GM19395 (cell line): ENCODE data around the gene SH2D7.
A peak's percentile ranks its signal among the peaks of the same experiment; 100 is the strongest.

Experiments used
- ATAC-seq: cut with Tn5 transposase; IDR thresholded peaks from one replicate; pipeline ENCODE4 v1.9.1; 2021; ENCODE audit warnings: mild to moderate bottlenecking, moderate library complexity; ENCODE audit not compliant: unreplicated experiment

Gene SH2D7

DNA sequence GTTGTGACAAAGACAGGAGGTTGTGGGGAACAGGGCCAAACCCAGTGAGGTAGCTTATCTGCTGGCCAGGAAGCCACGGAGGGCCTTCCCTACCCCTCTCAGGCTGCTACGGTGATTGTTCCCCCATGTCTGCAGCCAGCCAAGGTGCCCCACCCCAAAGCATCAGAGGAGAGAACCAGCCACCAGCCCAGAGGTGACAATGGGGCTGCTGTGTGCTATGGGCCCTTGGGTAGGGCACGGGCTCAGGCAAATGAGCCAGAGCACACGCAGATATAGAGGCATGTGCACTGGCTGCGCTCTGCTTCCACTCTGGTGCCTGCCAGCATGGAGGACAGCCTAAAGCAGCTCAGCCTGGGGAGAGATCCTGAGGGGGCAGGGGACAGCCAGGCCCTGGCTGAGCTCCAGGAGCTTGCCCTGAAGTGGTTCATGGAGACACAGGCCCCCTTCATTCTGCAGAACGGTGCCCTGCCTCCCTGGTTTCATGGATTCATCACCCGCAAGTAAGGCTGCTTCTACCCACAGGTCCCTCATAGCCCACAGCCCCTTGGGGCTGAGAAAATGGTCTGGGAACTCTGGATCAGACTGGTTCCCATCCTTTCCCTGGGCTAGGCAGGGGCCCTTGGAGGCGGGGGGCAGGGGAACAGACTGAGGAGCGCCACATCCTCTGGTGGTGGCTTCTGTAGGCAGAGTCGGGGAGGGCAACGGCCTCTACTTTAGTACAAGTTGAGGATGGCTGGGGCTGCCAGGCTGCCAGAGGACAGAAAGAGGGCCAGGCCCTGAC lies at the start of gene SH2D7:
SH2D7 (plus strand) TSS at position 301 of the 781 bp plus-strand sequence; CDS start at position 325, 24 bp downstream.
- no peak for ATAC-seq

DNA sequence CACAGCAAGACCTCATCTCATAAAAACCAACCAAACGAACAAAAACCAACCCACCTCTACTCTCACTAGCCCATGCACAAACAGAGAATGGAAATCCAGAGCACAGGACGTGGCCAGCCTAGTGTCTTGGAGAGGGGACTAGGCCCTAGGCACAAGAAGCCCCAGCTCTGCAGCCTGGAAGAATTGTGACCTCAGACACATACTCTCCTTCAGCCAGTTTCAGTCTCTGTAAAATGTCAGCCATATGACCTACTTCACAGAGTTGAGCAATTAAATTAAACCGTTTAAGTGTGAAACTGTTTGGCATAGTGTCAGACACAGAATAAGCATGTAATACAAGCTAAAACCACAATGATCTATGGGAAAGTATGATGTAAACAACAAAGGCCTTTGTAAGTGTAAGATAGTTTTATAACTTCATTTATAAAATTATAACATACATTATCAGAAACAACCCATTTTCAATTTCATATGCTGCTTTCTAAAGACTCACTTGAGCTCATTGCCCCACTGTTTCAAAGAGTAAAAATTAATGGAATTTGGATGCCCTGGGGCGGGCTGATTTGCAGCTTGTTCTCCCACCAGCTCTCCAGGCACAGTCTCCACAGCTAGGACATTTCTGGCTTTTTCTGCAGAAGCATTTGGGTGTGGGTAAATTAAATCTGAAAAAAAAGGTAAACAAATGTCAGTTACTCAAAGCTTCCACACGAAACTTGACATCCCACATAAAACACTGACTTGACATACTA lies 47.8 kb upstream of the SH2D7 start:
- no peak for ATAC-seq

DNA sequence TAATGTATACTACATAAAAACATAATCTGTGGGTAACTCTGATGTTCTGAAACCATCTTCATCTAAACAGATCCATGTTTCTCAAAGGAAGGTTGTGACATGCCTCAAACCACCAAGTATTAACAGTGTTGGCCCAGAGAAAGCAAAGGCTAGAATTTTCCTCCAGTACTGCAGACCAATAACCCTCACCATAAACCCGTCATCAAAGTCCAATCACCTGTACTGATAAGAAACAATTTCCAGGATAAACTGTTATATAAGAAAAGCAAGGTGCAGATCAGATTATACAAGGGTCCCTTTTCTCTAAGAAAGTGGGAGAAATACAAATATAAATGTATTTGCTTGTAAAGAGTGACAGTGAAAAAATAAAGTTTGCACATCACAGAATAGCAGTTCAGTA lies 47.2 kb upstream of the SH2D7 start:
- no peak for ATAC-seq

DNA sequence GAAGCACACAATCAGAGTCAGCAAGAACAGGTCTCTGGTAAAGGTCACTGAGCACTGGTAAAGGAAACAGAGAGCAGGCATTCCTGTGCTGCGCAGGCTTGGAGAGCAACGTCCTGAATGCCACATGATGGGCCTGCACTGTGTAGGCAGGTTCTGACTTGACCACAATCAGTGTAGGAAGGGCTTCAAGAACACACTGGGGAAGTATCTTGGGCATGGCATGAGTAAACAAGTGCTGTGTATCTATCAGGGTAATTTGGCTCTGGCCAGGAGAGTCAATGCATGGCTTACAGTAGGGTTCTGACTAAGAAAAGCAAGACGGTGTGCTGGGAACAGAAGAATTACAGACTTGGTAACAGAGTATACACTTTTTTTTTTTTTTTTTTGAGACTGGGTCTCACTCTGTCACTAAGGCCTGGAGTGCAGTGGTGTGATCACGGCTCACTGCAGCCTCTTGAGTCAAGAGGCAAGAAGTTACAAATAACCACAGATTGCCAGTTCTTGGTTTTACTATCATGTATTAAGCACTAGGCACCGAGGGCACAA lies 45.5 kb upstream of the SH2D7 start:
- no peak for ATAC-seq

DNA sequence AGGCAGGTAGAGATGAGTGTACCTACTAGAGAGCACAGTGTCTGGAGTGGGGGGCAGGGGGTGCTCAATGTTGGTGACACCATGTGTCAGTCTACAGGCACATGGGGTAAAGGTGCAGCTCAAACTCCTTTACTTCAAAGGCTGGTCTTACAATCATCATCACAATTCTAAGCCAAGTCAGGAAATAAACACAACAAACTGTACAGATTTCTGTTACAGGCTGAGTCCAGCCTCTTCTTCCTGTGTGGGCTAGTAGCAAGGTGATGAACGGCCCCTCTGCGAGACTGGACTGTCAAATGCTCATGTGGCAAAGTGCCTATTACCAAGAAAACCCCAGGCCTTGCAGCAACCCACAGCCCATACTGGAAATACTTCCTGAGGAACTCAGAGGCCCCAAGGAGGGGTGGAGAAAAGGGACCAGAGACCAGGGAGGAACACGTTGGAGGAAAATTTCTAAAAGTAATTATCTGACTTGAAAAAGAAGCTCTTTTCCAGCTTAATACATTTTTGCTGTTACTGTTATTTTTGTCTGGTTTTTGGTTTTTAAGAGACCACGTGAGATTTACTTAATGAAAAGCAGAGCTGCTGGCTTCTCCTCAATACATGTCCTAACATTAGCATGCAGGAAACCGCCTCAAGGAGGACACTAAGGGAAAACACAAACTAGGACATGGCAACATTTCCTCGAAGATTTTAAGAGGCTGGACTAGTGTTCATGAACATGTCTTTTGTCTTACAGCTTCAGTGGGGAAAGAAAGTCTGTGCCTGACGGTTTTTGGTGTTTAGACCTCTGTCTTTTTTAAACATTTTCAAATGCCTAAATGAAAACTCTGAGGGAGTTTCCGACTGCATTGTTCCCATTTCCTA lies 44.4 kb upstream of the SH2D7 start:
- no peak for ATAC-seq

DNA sequence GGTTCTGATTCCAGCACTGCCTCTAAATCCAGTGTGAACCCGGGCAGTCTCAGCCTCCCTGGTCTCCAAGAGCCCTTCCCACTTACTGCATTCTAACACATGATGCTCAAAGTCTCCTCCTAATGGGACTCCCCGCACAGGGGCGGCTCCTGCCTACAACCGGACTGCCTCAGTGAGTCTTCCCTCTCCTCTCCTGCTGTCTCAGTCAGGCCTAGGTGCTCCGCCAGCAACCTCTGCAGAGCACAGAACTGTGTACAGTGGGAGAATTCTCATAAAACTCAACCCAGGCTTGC lies 43.8 kb upstream of the SH2D7 start:
- ATAC-seq, result no peak

DNA sequence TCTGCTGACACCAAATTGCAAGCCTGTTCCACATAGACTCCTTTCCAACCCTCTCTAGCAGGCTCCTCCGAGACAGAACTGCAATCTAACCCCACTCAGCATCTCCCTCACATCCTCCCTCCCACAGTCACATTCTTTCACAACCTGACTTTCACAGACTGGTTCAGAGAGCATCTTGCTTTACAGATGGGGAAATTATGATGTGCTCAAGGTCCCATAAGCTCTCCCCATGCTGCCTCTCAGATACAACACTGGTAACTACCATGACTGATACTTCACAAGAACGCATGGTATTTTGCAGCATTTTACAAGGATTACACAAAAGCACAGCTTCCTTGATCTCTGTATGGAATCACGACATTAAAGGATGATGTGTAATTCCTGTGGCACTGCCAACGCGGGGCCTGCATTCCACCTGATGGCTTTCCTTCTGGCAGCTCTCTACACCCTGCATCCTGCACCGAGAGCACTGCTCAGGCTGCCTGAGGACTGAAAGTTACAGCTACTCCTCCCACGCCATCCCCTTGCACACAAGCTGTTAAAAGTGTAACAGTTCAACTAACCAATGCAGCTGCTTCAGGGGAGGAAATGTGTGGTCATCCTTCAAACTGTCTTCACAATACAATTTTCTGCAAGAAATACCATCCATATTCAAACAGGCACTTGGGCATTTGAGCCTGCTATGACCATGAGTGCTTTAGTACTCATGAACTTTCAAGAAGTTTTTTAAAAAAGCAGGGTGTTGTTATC lies 42.5 kb upstream of the SH2D7 start:
- ATAC-seq, result peak; percentile 86

DNA sequence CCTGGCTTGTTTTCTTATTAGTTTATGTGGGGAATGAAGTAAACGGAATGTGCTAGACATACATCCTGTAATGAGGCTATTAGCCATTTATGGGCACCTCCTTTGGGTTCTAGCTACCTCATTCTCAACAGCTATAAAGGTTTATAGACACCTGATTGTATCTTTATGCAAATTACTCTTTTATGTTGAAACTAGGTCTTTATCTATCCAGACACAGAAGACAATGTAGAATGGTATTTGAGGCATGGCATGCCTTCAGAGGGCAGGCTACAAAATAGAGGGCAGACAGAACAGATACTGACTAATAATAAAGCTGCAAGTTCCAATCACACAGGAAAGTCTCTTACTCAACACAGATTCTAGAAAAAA lies 41.9 kb upstream of the SH2D7 start:
- ATAC-seq, result peak; percentile 32

DNA sequence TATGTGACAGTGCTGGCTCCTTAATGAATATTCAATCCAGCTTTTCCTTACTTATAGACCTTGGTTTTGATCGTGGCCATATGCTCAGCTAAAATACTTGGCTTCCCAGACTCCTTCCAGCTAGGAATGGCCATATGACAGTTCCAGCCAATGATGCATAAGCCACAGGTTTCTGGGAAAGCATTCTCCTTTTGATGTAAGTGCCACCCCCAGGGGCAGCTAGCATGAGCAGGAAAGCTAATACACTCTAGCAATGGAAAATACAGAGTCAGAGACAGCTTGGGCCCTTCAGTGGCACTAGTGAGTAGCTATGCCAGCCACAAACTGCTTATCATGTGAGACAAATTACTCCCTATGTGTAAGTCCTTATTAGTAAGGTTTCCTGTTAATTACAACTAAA lies 41.5 kb upstream of the SH2D7 start:
- no peak for ATAC-seq

DNA sequence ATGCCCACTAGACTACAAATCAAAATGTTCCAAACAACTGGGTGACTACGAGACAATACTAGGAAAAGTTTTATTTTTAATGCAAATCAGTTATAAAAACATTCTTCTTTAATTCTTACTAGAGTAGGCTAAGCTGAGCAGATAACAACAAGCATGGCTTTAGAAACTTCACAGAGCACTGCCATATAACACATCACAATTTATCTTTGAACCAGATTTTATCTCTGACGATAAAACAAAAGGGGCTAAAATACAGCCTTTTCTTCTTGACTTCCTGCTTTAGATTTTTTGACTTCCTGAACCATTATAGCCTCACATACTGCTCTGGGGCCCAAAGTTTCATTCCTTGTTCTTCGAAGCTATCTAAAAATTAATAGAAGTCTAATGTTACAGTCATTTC lies 40.8 kb upstream of the SH2D7 start:
- no peak for ATAC-seq

DNA sequence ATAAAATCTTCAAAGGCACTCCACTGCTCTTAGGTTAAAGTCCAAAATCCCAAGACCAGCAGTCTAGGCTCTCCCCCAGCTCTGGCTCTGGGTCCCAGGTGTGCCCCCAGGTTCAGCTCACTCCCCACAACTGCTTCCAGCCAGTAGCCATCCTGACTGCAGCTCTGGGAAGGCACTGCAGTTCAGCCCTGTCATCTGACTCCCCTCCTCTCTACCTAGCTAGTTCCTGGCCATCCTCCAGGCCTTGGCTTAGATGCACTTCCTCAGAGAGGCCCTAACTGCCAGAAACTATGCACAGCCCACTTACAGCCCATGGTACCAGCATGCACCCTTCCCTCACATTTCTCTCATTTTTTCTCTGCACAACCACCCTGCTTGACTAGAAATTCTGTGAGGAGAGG lies 40.4 kb upstream of the SH2D7 start:
- ATAC-seq, result no peak

DNA sequence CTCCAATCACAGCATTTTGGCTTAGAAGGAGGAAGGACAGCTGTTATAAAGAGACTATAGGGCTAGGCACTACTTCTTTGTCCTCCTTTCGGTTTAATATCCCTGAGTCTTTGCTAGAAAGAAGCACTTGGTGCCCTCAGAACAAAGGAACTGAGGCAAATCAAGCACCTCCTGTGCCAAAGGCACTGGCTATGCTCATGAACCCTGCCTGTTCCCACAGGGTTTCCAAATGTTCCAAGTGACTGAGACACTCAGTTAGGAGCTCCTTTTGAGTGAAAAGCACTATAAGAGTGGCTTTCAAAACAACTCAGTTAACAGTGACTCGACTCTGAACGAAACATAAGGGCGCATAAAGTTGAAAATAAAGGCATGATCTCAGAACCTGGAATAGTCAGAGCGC lies 39.8 kb upstream of the SH2D7 start:
- no peak for ATAC-seq

DNA sequence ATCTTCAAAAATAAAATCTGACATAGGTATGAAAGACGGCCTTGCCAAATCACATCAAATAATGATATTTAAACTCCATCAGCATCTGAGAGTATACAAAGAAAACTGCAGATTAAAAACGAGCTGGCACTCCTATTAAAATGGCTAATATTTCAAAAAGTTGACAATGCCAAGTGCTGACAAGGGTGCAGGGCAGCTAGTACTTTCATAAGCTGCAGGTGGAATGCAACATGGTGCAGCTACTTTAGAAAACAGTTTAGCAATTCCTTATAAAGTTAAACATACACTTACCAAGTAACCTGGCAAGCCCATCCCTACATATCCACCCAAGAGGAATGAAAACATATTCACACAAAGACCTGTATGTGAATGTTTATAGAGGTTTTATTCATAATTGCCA lies 37.8 kb upstream of the SH2D7 start:
- ATAC-seq, result no peak

DNA sequence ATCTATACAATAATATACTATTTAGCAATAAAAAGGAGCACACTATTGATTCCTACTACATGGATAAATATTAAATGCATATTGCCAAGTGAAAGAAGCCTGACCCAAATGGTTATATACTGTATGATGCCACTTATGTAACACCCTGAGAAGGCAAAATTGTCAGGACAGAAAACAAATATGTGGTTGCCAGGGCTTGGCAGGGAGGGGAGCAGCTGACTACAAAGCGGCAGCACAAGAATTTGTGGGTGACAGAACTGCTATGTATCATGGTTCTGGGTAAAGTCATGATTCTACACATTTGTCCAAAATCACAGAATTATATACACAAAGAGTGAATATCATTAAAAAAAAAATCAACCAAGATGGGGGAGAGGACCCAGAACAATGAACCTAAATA lies 37.4 kb upstream of the SH2D7 start:
- no peak for ATAC-seq

DNA sequence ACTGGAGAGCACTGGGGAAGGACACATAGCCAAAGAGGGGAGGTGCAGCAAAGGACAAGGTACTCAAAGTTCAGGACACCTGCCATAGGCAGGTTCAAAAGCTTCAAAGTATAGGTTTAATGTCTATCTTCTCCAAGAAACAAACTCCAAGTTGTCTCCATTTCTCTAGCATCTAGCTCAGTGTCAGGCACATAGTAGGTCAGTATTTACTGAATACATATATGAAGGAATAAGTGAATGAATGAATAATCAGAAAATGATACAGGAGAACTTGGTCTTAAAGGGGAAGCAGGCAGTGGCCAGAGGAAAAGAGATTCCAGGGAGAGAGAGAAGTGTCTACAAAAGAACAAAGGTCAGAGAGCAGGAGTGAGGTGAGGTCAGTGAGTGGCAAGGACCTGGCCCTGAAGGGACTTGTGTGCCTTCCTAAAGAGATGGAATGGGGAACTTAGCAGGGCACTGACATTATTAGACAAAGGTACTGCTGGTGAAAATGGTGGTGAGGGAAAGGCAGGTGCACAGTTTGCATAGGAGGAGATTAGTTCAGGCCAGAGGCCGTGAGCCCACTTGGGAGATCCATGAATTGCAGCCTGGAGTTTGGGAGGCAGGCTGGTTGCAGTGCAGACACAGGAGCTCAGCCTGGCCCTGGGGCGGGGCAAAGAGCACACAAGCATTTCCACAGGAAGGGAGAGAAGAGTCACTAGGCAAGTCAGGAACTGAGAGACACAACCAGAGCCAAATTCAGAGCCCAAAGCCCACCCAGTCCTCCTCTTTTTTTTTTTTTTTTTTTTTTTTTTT lies 36.2 kb upstream of the SH2D7 start:
- ATAC-seq, result no peak

DNA sequence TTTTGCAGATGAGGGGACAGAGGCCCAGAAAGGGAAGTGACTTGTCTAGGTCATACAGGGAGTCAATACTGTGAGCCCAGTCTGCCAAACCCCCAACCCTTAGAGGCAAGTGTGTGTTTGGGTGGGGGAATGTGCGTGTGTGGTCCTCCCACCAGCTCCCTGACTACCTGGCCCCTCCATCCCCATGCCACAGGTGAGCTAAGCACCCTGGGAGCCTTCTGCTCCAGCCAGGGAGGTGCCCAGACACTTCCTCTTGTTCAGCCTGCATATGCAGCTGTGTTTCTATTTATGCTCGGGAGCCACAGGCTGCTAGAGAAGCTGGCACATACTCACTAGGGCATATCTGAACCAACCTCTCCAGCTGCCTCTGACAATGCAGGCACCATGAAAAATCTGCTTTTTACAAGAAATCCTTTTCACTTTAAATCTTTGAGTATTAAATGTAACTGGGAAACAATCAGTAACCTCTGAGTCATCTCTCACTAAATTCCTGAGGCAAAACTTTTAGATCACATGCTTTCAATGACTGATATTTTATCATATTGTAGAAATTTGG lies 35.6 kb upstream of the SH2D7 start:
- no peak for ATAC-seq

DNA sequence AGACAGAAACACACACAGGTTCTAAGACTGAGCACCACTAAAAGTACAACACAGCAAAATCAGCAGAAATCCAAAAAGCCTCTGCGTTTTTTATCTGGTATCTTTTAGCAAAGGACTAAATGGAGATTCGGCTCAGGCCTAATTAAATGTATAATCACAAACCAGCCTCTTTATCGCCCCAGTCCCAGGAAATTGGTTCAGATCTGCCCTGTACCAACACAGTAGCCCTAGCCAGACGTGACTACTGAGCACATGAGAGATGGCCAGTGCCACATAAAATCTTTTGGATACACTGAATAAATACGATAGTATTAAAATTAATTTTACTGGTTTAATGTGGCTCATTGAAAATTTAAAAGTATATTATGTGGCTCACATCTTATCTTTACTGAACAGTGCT lies 34.6 kb upstream of the SH2D7 start:
- ATAC-seq, result no peak

DNA sequence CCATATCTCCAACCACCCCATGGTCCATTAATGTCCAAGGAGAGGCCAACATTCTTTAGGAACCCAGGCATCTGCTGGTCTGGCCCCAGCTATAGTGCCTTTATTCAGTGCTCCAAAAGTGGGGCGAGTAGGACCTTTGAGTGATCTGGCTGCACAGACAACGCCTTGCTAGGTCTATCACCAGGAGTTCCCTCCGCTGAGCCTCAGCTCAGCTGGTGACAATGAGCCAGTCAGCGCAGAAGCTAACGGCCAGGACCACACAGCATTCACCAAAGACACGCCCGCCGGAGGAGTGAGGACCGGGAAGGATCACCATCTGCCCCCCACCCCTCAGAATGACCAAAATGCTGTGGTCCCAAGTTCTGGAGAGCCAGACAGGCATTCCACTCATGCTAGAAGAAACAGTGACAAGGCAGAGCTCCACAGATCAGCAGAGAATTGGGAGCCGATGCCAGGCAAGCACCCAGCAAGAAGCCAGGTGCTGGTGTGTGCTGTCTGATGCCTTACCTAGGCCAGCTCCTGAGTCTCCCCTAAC lies 33.9 kb upstream of the SH2D7 start:
- ATAC-seq, result no peak

DNA sequence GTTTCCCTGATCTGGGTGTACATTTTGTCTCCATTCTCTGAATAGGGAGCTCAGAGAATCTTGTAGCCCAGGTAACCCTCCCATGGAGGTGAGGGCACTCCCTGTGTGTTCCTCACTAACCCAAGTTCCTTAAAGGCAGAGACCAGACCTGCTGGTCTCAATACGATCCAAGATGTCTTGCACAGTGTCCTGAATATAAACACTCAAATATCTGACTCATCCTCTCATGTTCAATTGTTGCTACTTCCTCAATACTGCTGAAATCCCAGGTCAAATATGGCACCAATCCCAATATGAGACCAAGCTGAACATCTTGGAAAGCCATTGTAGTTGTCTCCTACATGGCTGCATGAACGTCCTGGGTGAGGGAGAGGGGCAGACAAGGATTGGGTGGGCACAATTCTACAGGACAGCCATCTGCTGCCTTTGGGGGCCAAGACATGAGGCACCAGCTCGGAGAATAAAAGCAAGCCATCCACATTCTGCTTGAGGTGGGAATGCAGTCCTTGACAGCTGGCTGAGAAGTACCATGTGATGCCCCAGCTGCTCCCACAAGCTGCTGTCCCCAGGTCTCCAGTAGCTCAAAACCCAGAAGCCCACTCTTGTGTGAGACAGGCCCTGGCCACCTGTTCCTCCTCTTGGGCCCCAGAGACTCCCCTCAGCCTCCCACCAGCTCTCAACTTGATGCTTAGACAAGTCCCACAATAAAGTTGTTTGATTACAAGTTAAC lies 33.1 kb upstream of the SH2D7 start:
- no peak for ATAC-seq
